NOMO-1 treated with dmso at 0.1 percent for 144 hours (cell line): ENCODE data around the gene TNFRSF8.
A peak's percentile ranks its signal among the peaks of the same experiment; 100 is the strongest.

ENCODE experiments used
- DNase-seq: peaks from one replicate; lab custom pipeline; 2025; ENCODE audit not compliant: unreplicated experiment; lab: John Stamatoyannopoulos, UW

Gene TNFRSF8

DNA sequence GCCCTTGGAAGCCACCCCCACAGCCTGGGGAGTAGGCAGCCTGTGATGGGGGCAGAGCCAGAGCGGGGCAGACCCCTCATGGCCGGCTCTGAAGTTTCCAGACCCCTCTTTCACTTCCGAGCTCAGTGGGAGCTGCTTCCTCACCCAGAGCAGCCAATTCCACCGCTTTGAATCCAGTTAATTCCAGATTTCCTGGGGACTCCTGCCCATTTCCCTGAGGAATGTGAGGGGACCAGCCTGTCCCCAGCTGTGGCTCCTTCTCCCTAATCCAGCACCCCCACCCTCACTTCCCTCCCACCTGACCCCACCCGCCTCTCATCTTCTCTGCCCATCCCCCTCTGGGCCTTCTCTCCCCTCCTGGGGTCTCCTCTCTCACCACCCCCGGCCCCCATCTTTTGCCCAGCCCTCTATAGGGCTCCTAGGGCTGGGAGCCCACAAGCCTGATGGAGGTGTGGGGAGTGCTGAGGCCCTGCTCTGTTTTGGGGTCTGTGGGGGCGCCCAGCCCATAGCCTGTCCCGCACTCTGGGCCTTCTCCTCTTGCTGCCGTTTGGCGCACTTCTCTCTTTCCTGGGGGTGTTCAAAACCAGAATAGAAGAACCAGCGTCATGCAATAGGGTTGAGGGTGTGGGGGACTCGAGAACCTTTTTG, 77.5 kb downstream of the TNFRSF8 start:
- no peak for DNase-seq

DNA sequence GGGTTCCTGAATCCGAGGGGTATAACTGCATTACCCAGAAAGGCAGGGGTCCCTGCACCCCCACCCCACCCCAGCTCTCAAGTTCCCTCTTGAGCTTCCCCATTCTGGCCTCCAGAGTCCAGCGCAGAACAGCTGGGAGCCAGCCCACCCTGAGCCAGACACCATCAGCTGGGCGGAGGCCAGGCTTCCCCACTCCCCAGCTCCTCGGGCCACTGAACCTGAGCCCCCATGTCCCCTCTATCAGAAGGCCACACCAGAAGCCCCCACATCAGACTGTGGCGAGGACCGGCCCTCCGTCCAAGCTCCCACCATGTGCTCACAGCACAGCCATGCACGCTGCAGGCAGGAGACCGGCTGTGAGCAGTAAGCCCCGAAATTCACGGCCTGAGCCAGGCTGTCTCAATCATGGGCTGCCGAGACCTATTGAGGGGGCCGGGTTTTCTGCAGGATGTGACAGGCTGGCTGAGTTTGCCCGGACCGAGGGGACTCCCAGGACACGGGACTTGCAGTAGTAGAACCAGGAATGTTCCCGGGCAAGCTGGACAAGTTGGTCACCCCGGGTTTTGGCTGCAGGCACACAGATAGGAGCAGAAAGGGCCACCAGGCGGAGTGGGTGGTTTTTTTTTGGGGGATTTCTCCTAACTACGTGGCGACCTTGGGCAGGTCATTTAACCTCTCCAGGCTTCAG, 78.2 kb downstream of the TNFRSF8 start:
- DNase-seq = no peak

DNA sequence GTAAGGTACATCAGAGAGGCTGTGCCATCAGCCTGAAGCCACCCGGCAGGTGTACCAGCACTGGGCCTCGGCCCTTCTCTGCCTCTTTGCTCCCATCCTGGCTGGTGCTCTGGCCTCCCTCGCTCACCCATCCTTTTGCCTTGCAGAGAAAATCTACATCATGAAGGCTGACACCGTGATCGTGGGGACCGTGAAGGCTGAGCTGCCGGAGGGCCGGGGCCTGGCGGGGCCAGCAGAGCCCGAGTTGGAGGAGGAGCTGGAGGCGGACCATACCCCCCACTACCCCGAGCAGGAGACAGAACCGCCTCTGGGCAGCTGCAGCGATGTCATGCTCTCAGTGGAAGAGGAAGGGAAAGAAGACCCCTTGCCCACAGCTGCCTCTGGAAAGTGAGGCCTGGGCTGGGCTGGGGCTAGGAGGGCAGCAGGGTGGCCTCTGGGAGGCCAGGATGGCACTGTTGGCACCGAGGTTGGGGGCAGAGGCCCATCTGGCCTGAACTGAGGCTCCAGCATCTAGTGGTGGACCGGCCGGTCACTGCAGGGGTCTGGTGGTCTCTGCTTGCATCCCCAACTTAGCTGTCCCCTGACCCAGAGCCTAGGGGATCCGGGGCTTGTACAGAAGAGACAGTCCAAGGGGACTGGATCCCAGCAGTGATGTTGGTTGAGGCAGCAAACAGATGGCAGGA, 79.2 kb downstream of the TNFRSF8 start:
- no peak for DNase-seq

DNA sequence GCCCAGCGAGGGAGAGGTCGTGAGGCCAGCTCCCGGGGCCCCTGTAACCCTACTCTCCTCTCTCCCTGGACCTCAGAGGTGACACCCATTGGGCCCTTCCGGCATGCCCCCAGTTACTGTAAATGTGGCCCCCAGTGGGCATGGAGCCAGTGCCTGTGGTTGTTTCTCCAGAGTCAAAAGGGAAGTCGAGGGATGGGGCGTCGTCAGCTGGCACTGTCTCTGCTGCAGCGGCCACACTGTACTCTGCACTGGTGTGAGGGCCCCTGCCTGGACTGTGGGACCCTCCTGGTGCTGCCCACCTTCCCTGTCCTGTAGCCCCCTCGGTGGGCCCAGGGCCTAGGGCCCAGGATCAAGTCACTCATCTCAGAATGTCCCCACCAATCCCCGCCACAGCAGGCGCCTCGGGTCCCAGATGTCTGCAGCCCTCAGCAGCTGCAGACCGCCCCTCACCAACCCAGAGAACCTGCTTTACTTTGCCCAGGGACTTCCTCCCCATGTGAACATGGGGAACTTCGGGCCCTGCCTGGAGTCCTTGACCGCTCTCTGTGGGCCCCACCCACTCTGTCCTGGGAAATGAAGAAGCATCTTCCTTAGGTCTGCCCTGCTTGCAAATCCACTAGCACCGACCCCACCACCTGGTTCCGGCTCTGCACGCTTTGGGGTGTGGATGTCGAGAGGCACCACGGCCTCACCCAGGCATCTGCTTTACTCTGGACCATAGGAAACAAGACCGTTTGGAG, 80.0 kb downstream of the TNFRSF8 start:
- DNase-seq = peak; percentile 38

DNA sequence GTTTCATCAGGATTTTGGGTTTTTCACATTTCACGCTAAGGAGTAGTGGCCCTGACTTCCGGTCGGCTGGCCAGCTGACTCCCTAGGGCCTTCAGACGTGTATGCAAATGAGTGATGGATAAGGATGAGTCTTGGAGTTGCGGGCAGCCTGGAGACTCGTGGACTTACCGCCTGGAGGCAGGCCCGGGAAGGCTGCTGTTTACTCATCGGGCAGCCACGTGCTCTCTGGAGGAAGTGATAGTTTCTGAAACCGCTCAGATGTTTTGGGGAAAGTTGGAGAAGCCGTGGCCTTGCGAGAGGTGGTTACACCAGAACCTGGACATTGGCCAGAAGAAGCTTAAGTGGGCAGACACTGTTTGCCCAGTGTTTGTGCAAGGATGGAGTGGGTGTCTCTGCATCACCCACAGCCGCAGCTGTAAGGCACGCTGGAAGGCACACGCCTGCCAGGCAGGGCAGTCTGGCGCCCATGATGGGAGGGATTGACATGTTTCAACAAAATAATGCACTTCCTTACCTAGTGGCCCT, 80.6 kb downstream of the TNFRSF8 start:
- peak; percentile 65 for DNase-seq

DNA sequence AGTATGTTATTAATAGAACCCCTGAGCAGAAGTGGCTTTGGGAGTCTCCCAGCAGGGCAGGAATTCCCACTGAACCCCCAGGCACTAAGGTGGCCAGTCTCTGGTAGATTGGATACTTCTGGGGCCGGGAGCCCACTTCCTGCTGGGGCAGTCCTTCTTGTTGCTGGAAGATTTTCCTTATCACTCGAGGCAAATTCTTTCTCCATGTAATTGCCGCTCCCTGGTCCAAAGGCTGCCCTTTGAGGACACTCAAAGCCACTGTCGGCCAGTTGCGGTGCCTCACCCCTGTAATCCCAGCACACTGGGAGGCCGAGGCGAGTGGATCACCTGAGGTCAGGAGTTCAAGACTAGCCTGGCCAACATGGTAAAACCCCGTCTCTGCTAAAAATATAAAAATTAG, 81.1 kb downstream of the TNFRSF8 start:
- DNase-seq = no peak

DNA sequence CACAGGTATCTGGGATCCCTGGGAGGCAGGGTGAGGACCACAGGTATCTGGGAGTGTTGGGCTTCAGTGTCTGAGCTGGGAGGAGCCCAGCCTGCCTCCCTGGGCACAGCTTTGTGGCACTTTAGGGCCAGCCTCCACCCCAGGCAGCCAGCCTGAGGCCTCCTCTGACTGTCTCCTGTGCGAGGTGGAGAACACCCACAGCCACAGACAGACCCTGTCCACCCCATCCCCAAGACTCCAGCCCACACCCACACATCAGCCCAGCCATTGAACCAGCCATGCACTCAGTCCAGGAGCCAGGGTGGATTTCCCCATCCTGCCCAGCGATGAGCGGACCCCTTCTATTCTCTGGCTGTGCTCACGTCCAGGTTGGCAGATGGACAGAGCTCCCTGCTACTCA, 81.9 kb downstream of the TNFRSF8 start:
- no peak for DNase-seq

DNA sequence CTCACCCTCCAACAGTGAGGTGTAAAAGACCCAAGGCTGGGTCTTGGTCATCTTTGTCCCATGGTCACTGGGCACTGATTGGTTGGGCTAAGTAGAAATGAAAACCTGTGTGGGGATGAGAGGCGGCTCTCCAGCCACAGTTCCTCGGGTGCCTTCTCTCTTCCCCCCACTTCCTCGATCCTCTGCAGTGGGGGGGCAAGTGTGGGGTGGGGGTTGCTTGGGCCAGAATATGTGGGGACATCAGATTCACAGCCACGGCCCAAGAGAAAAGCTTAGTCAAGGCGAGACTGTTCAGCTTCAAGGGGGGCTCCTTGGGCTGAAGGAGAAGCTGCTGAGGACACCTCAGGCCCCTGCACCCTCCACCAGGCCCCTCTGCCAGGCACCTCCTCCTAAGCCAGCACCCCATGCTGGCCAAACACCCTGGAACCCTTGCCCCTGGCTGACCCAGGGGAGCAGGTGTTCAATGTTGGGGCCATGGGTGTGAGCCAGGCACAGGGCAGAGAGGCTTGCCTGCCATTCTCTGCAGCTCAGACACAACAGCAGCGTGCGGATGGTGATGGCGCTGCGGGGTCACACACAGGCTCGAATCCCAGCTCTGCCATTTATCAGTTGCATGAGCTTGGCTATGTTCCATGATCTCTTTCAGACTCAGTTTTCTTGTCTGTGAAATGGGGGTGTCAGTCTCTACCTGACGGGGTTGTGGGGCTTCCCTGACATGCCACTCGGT, 82.7 kb downstream of the TNFRSF8 start:
- no peak for DNase-seq

DNA sequence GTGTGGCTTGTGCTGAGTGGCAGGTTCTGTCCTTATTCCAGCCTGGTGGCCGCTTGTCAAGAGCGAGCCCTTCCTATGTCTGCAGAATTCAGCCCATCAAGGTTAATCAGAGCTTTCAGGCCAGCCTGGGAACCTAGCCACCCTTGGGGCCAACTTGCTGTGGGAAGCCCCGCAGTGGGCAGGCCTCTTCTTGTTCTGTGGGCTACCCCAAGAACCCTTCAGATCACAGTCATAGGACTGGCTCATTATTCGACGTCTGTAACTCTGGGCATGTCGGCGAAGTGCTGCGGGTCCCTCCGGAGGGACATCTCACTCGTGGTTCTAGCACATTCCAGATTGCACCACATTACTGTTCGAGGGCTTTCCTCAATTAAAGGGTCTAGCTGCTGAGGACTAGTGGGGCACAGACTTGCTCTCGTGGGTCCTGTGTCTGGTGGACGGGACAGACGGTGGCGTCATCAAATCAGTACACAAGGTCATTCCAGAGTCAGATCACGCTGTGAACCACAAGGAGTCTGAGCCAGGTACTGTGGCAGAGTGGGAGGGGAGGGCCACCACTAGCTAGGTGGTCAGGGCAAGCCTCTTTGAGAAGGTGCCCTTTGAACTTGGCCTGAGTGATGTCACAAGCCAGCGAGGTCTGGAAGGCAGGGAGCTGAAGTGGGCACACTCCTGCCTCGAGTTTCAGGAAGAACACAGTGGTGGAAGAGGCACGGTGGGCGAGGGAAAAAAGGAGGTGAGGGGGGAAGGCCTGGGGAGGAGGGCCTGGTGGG, 83.4 kb downstream of the TNFRSF8 start:
- DNase-seq = no peak

DNA sequence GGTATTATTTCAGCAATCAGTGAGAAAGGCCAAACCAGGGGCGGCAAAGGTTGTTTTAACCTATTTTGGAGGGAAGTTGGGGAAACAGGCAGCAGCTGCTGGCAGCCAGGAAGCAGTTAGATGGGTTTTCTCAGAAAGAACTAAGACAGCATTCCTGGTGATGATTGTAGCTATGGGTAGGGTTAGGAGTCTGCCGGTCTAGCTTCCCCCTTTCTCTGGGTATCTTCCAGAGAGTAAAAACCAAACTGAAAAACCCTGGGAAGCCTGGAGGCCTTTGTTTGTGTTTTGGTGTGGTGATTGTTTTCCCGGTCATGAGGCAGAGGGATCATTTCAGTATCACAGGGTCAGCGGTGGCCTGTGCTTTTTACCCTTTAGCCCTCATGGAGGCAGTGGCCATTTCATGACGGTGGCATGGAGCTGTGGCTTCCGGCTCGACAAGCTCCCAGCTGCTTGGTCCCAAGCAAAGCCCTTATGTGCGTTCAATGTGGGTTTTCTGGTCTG, 84.1 kb downstream of the TNFRSF8 start:
- no peak for DNase-seq

DNA sequence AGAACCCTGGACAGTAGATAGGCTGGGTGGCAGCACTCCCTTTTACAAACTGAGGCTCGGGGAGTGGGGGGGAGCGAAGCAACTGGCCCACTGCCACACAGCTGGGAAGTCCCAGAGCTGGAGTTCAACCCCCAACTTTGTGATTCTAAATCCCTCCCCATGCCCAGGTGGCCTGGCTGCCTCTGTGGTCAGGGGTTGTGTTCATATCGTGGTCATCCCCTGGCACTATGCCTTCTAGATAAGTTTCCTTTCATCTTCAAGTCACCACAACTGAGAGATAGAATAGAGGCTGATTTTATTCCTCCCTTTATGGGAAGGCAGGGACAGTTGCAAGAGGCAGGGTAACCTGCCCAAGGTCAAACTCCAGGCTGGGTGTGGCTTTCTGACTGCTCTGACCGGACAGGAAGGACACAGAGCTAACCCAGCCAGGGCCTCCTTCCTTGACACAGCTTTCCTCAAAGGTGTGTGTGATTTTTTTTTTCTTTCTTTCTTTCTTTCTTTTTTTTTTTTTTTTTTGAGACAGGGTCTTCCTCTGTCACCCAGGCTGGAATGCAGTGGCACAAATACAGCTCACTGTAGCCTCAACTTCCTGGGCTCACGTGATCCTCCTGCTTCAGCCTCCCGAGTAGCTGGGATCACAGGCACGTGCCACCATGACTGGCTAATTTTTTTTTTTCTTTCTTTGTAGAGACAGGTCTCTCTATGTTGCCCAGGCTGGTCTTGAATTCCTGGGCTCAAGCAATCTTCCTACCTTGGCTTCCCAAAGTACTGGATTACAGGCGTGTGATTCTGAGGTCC, 85.3 kb downstream of the TNFRSF8 start:
- no peak for DNase-seq

DNA sequence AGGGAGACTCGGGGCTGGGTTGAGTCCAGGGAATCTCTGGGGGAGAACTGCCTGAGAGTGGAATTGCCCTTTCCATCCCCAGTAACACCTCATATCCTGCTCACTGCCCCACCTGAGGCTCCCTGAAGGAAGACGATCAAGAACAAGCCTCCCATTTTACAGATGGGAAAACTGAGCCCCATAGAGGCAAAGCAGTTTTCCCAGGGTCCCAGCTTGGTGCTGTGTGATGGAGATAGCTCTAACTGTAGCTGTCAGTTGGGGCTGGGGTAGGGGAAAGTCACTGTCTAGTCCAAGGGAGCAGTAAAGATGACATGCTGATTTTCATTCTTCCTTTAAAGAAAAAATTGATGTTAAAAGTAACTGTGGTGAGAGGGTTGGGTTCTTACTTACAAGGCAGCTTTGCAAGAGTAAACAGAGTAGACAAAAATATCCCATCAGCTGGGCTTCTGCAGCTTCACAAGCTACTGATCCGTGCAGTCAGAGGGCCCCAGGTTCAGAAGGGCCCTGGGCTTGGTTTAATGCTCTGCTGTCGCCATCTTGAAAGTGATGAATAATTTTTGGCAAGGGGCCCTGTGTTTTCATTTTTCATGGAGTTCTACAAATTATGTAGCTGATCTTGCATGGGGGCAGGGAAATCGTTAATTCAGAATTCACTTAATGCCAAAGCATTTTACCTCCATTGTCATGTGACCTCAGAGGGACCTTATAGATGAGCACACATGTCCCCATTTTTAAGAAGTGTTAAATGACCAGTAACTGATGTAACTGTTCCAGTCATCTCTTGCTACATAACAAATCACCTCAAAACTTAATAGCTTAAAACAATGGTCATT, 86.1 kb downstream of the TNFRSF8 start:
- DNase-seq = no peak

DNA sequence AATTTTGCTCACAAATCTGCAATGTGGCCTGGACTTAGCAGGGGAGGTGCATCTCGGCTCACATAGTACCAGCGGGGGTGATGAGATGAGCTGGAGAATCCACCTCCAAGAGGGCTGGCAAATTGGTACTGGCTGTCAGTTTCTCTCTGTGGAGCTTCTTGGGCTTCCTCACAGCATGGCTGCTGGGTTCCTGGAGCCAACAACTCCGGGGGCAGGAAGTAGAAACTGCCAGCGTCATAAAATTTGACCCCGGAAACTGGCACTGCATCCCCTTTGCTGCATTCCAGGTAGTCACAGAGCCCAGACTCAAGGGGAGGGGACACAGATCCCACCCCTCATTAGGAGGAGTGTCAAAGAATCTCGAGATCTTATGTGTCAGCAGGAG, 86.7 kb downstream of the TNFRSF8 start:
- no peak for DNase-seq

DNA sequence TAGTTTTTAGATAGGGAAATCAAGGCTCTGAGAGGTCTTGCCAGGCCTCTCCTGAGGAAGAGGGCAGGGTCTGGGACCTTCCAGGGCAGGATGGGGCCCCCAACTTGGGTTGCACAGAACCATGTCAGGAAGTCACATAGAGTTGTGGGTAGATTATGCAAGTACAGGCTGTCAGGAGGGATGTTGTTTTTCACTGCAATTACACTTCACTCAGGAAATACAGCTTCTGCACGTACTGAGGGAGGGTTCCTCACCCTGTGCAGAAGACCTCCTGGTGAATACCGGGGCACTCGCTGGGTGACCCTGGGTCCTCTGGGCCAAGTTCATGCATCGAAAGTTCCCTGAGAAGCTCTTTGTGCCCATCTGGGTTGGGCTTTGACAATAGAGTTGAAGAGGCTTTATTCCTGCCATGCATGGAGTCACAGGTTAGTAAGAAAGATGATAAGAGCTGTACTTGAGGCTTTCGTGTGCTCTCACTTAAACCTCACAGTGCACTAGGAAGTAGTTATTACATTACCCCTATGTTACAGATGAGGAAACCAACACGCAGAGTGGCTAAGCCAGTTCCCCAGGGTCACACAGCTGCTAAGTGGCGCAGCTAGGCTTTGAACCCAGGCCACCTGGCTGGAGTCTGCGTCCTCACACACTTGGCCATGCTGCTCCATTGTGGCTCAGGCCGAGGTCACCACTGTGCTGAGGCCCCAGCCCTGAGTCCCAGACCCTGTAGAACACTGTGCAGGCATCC, 87.5 kb downstream of the TNFRSF8 start:
- DNase-seq = peak; percentile 69

DNA sequence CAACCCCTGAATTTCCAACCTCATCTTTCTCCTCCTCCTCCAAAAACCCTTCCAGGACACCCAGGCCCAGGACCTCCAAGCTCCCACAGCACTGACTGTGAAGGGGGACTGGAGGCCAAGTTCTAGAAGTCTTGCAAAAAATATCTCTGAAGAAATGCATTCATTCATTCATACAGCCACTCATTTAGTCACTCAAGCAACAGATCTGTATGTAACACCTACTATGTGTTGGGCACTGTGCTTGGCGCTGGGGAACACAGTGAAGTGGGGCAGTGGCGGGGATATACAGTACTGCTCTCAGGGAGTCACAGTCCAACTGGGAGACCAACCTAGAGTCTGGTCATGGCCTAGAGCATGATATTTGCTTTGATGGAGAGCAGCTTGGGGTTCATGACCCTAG, 88.4 kb downstream of the TNFRSF8 start:
- DNase-seq = no peak

DNA sequence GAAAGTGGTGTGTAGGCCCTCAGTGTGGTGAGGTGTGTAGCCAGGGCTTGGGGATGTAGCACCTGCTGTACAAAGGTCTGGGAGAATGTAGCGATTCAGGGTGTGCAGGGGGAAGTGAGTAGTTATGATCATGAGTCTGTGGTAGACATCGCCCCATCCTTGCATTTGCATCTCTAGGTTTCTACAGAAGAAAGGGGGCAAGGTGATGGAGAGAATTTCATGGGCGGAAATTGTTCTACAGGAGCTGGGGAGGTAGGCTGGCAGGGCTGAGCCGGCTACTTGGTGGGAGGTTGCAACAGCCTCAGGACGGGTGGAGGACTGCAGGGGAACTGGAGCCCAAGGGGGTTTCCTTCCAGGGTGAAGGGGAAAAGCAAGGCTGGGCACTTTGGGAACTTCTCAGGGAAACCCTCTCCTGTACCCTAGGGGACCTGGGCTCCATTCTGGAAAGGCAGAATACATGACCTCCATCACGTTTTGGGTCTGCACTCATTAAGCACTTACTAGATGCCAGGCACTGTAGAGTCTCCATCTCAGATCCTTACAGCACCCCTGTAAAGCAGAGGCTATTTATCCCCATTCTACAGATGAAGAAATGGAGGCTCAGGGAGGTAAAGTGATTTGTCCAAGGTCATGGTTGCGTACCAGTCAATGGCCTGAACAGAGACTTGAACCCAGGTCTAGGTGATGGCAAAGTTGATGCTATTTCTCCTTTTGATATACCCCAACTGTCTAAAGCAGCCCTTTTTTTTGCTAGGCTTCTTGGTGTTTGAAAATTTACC, 89.2 kb downstream of the TNFRSF8 start:
- DNase-seq = peak; percentile 59
